ENCODE results near the gene GPR31.

GPR31 gene

DNA sequence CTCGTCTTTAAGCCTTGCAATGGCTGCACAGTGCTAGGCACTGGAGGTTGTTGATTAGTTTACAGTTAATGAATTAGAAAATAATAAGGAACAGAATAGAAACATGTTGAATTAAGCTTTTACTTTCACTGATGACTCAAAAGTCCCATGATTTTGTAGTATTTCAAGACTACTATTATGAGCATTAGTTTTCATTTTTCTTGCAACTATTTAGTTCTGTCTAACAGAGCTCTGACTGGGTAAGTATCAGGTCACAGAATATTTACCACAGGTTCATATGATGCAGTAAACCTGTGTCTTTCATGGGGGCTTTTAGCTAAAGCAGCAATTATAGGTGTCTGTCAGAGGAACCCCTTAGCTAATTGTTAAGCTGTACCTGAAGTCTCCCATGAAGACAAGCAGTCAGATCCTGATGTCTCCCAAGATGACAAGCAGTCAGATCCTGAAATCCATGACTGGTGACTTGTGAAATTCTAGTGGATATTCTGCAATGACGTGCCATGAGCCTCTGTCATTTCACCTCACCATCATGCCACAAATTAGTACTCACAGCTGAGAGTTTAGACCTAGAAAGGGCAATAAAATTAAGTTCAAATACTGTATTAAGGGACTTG lies 8.2 kb upstream of the GPR31 start:
- no peak for DNase-seq (ENCODE audit: low read depth in 2 of 2)

DNA sequence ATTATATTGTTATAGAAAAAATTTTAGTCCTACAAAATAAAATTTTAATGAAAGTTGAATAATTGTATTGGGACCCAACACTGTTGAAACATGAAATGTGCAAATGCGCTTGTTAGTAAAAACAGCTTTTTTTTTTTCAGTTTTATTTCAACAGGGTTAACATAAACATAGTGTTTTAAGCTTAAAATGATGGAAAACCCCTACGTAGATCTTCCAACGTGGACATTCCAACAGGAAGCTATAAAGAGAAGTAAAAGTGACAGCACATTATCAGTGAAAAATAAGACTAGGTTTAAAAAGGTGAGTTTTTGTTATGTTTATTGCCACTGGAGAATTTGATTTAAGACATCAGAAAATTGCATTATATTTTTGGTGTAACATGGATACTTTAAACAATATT lies 6.5 kb upstream of the GPR31 start:
- no peak for DNase-seq (ENCODE audit: low read depth in 2 of 2)

DNA sequence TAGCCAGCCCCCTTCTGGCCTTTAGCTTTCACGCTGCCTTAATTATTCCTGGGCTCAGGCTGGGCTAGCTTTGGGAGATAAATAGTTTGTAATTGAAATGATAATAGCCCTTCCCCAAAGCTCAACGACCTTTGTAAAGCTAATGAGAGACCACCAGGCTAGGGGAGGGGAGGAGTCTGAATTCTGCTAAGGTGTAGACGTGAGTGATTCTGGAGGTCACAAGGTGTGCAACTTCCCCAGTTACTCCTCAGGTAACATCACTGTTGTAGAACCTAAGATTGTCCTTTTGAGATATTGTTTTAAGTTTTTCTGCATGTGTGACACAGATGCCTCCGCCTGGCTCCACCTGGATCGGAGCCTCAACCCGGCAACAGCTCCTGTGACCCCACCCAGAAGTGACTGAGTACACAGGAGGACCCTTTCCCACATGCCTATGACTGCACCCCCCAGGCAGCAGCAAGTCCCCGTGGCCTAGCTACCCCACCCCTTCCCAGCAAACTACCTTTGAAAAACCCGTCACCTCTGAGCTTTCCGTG lies 5.8 kb upstream of the GPR31 start:
- no peak for DNase-seq (ENCODE audit: low read depth in 2 of 2)

DNA sequence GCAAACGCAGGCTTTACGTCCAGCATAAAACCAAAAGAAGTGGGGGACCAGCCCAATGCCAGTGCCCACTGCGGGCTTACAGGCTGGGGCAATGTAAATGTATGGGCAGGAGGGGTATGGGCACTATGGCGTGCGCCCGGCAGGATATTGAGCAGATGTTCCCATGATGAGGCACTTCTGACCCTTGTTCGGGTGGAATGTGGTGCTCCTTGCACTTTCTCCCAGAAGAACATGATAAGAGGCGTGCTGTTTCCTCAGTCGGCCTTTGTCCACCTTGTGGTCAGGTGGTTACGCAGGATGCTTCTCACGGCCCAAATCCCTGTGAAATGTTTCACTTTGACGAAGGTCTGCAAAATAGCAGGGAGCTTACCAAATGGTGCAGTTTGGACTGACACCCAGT lies 4.8 kb upstream of the GPR31 start:
- DNase-seq (ENCODE audit: low read depth in 2 of 2), result no peak

DNA sequence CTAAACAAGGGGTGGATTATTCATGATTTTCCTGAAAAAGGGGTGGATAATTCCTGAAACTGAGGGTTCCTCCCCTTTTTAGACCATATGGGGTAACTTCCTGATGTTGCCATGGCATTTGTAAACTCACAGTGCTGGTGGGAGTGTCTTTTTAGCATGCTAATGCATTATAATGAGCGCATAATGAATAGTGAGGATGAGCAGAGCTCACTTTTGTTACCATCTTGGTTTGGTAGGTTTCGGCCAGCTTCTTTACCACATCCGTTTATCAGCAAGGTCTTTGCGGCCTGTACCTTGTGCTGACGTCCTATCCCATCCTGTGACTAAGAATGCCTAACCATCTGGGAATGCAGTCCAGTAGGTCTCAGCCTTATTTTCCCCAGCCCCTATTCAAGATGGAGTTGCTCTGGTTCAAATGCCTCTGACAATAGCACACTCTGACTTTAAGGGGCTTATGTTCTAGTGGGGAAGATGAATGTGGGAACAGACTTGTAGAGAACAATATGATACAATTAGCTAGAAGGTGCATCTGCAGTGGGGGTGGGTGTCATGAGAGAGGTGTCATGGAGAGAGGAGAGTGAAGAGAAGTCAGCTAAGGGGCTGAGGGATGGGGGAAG lies 4.2 kb upstream of the GPR31 start:
- no peak for DNase-seq (ENCODE audit: low read depth in 2 of 2)

DNA sequence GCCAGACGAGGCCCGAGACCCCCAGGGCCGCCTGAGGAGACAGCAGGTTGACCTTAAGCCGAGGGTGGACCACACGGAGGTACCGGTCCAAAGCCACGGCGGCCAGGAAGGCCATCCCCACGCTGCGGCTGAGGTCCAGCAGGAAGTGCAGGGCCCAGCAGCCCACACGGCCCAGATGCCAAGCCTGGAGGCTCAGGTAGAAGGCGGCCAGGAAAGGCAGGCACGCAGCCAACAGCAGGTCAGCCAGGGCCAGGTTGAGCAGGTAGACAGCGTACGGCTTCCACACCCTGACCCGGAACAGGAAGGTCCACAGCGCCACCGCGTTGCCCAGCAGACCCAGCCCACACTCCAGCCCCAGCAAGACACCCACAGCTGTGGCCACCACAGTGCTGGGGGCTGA lies 366 bp downstream of the GPR31 start:
- DNase-seq (ENCODE audit: low read depth in 2 of 2), result no peak

DNA sequence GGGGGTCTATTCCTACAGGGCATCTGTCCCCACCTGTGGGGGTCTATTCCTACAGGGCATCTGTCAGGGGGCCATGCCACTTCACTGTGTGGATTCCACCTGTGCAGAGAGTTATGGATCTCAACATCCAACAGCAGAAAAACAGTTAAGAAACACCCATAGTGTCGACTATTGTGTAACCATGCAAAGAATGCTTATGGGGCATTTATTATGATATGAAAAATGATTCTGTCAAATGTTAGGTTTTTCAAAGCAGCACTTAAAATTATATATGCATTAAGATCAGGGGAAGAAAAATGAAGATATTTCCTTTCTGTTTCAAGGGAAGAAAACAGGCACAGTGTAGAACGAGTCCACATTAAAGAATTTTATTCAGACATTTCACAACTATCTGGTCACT lies 2.9 kb downstream of the GPR31 start:
- DNase-seq (ENCODE audit: low read depth in 2 of 2), result no peak

GRCh38 chr6:167154291-167154690 lies 3.5 kb downstream of the GPR31 start:
- no peak for DNase-seq (ENCODE audit: low read depth in 2 of 2)

DNA sequence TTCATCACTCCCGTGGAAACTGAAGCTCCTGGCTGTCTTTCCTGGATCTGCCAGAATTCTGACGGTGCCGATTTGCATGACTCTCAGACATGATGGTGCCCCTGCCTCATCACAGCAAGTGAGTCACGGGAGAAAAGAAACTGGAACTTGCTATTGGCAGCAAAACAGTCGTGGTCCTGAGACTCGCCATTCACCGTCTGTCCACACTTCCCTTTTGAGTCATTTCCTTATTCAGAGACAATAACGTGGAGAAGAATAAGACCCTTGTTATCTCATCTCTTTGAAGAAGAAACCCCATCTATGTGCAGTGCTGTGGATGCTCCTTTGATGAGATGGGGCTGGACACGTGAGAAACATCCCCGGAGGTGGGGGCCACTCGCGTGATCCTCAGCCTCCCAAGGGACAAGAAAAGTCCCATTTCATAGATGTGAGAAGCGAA lies 4.2 kb downstream of the GPR31 start:
- no peak for DNase-seq (ENCODE audit: low read depth in 2 of 2)

GRCh38 chr6:167152862-167153261 lies 4.9 kb downstream of the GPR31 start:
- DNase-seq (ENCODE audit: low read depth in 2 of 2), result no peak

- no peak for DNase-seq (ENCODE audit: low read depth in 2 of 2)
These were observed 6.1 kb downstream of the GPR31 start for GRCh38 chr6:167151648-167152047.

DNA sequence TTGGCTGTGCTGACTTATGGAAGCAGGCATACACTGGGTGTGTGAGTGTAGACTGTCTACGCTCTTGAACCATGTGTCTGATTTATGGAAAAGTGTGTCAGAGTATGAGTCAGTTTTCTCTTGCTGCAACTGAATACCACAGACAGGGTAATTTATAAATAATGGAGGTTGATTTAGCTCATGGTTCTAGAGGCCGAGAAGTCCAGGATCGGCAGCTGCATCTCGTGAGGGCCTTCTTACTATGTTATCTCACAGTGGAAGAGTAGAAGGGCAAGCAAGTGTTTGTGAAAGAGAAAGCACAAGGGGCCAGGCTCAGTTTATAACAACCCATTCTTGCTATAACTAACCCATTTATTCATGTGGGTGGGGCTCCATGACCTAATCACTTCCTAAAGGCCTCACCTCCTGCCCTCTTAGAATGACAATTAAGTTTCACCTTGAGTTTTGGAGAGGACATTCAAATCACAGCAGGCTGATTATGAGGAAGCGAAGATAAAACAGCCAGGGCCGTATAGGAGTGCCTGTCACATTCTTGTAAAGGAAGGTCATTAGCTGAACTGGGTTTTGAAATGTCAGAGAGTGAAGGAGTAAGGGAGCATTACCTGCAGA lies 6.7 kb downstream of the GPR31 start:
- DNase-seq (ENCODE audit: low read depth in 2 of 2), result no peak

DNA sequence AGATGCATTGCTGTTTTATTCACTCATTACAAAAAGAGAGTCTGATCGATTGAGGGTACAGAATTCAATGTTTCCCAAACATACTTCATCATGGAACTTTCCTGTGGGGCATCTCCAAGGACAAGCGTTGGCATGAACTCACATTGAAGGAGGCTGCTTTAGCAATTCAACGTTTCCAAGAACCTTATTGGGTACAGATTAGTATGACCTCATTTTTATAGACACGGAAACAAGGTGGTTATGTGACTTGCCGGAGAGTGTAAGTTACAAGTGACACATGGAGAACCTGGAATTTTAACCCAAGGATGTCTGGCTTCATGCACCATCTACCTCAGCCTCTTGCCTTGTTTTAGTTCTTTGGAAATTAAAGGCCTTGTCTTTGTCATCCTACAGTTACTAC lies 8.8 kb downstream of the GPR31 start:
- DNase-seq (ENCODE audit: low read depth in 2 of 2), result no peak

DNA sequence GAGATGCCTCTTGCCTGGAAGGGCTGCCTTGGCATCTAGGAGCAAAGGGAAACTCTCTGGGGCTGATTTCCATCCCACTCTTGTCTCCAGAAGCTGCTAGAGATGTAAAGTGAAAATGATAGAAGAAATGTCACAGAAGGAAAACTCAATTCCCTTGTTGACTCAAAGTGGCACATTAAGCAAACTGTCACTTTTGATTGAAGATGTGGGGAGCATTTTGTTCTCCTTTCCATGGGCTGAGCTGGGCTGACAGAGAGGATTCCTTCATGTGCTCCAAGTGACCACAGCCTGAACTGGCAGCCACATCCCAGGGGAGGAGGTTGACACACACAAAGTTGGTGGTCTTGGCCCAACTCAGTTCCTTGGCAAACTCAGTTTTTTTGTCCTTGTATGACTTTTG lies 9.8 kb downstream of the GPR31 start:
- no peak for DNase-seq (ENCODE audit: low read depth in 2 of 2)

- DNase-seq (ENCODE audit: low read depth in 2 of 2), result no peak
These were observed 10.8 kb downstream of the GPR31 start for GRCh38 chr6:167146977-167147376.

- no peak for DNase-seq (ENCODE audit: low read depth in 2 of 2)
These were observed 11.6 kb downstream of the GPR31 start for GRCh38 chr6:167146135-167146534.

- DNase-seq (ENCODE audit: low read depth in 2 of 2), result no peak
These were observed 12.3 kb downstream of the GPR31 start for GRCh38 chr6:167145461-167145860.

- no peak for DNase-seq (ENCODE audit: low read depth in 2 of 2)
These were observed 14.7 kb downstream of the GPR31 start for GRCh38 chr6:167143041-167143440.

GRCh38 chr6:167142433-167142761 lies 15.4 kb downstream of the GPR31 start:
- DNase-seq (ENCODE audit: low read depth in 2 of 2), result no peak

DNA sequence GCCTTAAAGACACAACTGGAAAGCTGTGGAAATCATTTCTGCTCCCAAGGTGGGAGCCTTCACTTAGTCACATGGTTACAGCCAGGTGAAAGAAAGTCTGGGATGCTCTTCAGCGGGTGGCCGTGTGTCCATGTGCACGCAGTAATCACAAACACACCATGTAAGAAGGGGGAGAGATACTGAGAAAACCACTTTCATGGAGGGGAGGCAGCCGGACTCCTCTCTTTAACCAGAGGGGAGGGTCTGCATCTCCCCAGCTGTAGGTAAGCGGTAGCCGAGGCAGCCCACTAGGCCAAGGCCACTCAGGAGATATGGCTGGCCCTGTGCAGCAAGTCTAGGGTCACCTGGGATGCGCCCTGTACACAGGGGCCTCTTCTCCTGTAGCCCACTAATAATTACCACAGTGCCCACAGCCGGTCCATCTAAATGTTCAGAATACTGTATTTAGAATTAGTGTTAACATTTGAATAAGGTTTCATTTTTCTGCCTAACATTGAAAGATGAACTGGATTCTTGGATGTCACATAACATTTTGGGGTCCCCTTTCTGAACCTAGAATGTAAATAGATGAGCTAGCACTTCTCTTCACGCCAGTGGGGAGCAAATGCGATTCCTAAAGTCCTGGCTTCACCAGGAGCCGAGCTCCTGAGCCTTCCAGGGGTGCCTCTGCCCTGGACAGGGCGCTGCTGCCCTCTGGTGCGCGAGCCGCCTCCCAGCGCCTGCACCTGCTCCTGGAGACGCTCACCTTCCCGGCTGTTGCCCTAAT lies 15.9 kb downstream of the GPR31 start:
- DNase-seq (ENCODE audit: low read depth in 2 of 2), result peak in 1 of 2 donors; percentile 22

DNA sequence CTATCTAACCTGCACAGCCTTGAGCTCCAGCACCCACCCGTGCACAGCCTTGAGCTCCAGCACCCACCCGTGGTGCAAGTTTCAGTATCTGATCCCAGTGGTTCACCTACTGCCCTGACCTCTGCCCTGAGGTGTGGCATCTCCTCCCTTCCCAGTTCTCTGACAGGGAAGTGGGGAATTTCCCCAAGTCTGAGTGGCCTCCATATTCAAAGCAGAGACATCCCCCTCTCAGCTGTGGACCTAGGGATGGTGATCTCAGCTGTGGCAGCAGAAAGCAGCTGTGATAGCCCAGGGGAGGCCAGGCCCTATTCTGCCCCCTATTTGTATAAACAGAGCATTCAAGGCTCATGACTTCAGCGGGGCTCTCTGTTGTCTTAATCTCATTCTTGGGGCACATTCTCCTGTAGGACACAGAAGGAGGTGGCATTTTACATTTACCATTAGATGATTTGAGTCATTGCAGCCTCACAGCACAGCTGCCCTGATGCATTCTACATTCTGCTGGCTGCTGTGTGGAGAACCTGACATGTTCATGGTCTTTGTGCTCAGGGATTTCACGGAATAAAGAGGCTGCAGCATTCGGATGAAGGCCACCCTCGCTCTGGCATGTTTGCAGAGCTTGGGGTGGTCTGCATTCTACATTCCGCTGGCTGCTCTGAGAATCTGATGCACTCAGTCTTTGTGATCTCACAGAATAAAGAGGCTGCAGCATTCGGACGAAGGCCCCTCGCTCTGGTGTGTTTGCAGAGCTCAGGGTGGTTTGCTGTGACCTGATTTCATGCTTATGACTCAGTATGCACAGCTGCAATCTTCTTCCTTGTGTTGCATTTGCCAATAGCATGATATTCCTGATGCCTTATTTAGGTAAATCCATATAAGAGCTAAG lies 16.9 kb downstream of the GPR31 start:
- DNase-seq (ENCODE audit: low read depth in 2 of 2), result no peak

DNA sequence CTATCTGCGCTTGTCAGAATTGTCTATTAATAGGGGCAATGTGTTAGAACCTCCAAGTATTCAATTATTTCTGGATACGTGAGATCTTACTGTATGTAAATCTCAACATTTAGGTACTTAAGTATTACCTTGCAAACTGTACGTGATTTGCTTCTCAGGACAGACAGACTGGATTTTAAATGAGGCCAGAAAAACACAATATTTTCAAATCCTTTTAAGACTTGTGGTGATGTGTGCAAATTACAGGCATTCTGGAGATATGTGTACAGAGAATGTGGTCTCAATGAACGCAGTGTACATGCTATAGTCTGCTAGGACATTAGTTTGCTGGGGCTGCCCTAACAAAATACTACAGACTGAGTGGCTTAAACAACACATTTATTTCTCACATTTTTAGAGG lies 18.0 kb downstream of the GPR31 start:
- DNase-seq (ENCODE audit: low read depth in 2 of 2), result no peak

Measured in stimulated activated CD4-positive, alpha-beta T cell treated with anti-CD3 and anti-CD28 coated beads, Interleukin-15, amount 100 ng/mL, for 48 hours (primary cell).